LNCaP clone FGC (cell line): ENCODE measurements around the gene STXBP1.
"Not testable (repeated sequence)": the region's sequence is repeated elsewhere in the genome, so short reads cannot be mapped to it uniquely, and the experiment has no call there.

ENCODE experiments used
- DNase-seq: peaks from one replicate; pipeline ENCODE4 v3.0.0-alpha.2; 2011; ENCODE audit warnings: low read depth
- H3K4me3 ChIP-seq: 2 replicates; pipeline ENCODE4 v1.5.1; 2011; ENCODE audit warnings: mild to moderate bottlenecking, low read depth, low read length, control low read depth
- CTCF ChIP-seq: IDR thresholded peaks from 2 replicates; pipeline ENCODE4 v1.5.1; 2012; ENCODE audit warnings: mild to moderate bottlenecking; ENCODE audit not compliant: control insufficient read depth, insufficient read depth; ENCODE audit errors: extremely low read depth

STXBP1 gene

GRCh38 chr9:127578952-127579853, 32.9 kb upstream of the STXBP1 start:
- no peak overlapping the region for H3K4me3 ChIP-seq
- DNase-seq: peak; percentile 65
- 0 out of 2 replicates have a peak, but pooled peaks have one; percentile 10 for TF ChIP-seq CTCF

GRCh38 chr9:127580366-127580765, 31.7 kb upstream of the STXBP1 start:
- TF ChIP-seq CTCF: no peak
- no peak for DNase-seq
- H3K4me3 ChIP-seq: no peak overlapping the region

GRCh38 chr9:127580879-127581475, 31.1 kb upstream of the STXBP1 start:
- no peak for TF ChIP-seq CTCF
- H3K4me3 ChIP-seq: no peak overlapping the region
- DNase-seq: no peak

GRCh38 chr9:127584474-127584805, 27.6 kb upstream of the STXBP1 start:
- not testable (repeated sequence) for DNase-seq, H3K4me3 ChIP-seq

GRCh38 chr9:127585161-127585819, 26.8 kb upstream of the STXBP1 start:
- DNase-seq: no peak
- H3K4me3 ChIP-seq: no peak overlapping the region
- TF ChIP-seq CTCF: no peak

GRCh38 chr9:127586096-127586495, 26.0 kb upstream of the STXBP1 start:
- TF ChIP-seq CTCF: no peak
- no peak overlapping the region for H3K4me3 ChIP-seq

GRCh38 chr9:127586537-127586936, 25.5 kb upstream of the STXBP1 start:
- no peak overlapping the region for H3K4me3 ChIP-seq
- DNase-seq: peak; percentile 44
- peak; percentile 88 for TF ChIP-seq CTCF

More at GRCh38 chr9:127586096-127586495, 26.0 kb upstream of the STXBP1 start:
- no peak for DNase-seq
